Ishikawa (cell line): ENCODE results near the gene LPP.

Experiments
- CEBPB ChIP-seq: IDR thresholded peaks from 2 replicates; pipeline ENCODE4 v1.6.1; 2012
- EGR1 ChIP-seq: IDR thresholded peaks from 2 replicates; pipeline ENCODE4 v1.6.1; 2012
- EP300 ChIP-seq: IDR thresholded peaks from 2 replicates; pipeline ENCODE4 v1.6.1; 2012; ENCODE audit warnings: borderline replicate concordance
- FOXM1 ChIP-seq: IDR thresholded peaks from 2 replicates; pipeline ENCODE4 v1.6.1; 2012; ENCODE audit warnings: low read depth, borderline replicate concordance
- NFIC ChIP-seq: IDR thresholded peaks from 2 replicates; pipeline ENCODE4 v1.6.1; 2012
- YY1 ChIP-seq: IDR thresholded peaks from 2 replicates; pipeline ENCODE4 v1.6.1; 2012; ENCODE audit warnings: low read depth
- ZBTB7A ChIP-seq: IDR thresholded peaks from 2 replicates; pipeline ENCODE4 v1.6.1; 2012; ENCODE audit warnings: low read depth
- TF ChIP-seq, protein P1 (sequence below): IDR thresholded peaks from 2 replicates; pipeline ENCODE4 v1.6.1; 2012

DNA sequence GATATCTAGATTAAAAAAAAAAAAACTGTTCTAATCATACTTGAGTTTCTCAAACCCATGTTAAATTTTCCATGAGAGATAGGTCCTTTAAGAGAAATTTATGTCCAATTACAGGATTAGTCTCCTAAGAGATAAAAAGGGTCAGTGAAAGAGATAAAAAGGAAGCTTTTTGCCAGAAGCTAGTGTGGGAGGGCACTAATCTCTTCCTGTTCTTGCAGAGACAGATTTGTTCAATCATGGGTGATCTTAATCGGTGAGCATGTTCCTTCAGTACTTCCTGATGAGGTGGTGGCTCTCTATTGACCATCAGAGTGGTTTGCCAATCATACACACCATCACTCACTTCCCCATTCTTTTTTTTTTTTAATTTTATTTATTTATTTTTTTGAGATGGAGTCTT is 16.9 kb upstream of the LPP start:
- TF ChIP-seq CEBPB (no peak), NFIC (no peak), ZBTB7A (no peak), FOXM1 (no peak), YY1 (no peak), EGR1 (no peak), EP300 (no peak)
- TF ChIP-seq, protein P1, sequence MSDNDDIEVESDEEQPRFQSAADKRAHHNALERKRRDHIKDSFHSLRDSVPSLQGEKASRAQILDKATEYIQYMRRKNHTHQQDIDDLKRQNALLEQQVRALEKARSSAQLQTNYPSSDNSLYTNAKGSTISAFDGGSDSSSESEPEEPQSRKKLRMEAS, result no peak
